ELR (cell line): ENCODE results near the gene GALNT11.
"Not testable (repeated sequence)": the region's sequence is repeated elsewhere in the genome, so short reads cannot be mapped to it uniquely, and the experiment has no call there.

Experiments used
- DNase-seq: peaks from one replicate; pipeline ENCODE4 v3.0.0-alpha.2; 2015; ENCODE audit warnings: low read depth

The GALNT11 gene

DNA sequence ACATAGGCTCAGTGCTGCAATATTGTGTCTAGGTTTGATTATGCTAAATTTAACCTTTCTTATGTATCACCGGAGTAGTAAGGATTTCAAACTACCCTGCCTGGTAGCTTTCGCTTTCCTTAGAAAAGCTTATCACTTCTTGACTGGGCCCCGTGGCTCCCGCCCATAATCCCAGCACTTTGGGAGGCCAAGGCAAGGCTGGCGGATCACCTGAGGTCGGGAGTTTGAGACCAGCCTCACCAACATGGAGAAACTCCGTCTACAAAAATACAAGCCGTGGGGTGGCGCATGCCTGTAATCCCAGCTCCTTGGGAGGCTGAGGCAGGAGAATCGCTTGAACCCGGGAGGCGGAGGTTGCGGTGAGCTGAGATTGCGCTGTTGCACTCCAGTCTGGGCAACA is 49.9 kb downstream of the GALNT11 start:
- not testable (repeated sequence) for DNase-seq

DNA sequence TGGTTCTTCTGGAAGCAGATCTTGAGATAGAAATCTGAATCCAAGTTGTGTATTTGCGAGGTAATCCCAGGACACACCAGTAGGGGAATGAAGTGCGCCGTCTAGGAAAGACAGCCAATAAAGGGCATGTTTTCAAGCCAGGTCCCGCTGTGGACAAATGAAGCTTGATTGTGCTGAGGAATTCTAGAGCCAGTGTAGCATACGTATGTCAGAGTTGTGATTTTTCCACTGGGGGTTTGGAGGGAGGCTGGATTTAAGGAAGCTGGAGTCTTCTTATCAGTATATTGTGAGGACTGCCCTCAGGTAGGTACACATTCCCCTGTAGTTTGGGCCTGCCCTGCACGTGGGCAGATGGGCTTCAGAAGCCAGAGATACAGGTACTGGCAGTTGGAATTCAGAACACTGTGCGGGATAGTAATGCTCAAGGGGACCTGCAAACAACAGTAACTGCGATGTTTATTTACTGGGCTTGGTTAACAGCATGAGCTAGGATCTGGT is 50.9 kb downstream of the GALNT11 start:
- peak; percentile 22 for DNase-seq

DNA sequence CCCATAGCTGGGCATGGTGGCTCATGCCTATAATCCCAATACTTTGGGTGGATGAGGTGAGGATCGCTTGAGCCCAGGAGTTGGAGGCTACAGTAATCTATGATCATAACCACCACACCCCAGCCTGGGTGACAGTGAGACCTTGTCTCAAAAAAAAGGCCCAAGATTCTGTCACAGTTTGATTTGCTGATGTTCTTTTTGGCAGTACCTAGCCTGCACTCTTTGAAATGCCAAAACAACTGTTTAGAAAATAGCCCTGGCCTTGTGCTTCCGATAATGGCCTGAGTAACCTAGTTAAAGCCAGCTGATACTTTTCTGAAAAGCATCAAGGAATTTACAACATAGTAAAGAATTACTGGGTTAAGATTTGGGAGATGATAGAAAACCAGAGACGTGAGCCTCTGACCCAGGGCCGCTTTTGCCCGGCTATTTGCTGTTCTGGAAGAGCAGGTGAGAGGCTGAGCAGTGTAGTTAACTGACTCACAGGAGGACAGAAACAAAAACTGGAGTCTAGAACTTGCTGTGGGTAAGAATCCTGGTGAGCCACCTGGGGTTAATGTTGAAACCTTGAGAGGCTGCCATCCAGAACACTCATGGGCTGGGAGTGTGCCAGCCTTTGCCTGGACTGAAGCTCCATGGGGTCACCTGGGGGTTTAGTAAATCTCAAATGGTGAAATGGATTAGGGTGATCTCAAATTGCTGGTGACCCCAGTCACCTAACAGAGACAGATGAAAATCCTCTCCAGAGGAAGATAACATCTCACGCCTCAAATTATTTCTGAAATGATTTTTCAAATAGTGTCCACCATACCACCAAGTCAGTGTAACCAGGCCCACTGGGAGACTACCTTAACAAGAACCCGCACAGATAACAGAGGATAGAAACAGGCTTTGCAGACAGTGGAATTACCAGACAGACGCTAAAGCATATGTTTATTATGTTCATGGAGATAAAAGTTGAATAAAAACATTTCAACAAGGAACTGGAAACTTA is 51.8 kb downstream of the GALNT11 start:
- DNase-seq, result no peak

DNA sequence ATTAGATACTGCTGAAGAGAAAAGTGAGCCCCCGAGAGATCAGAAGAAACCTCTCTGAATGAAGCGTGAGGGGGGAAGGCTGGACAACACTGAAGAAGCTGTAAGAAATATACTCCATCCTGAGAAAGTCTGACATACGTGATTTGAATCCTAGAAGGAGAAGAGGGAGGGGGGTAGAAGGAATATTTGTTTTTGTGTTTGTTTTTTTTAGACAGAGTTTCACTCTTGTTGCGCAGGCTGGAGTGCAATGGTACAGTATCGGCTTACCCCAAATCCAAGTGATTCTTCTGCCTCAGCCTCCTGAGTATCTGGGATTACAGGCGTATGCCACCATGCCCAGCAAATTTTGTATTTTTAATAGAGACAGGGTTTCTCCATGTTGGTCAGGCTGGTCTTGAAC is 52.6 kb downstream of the GALNT11 start:
- no peak for DNase-seq

DNA sequence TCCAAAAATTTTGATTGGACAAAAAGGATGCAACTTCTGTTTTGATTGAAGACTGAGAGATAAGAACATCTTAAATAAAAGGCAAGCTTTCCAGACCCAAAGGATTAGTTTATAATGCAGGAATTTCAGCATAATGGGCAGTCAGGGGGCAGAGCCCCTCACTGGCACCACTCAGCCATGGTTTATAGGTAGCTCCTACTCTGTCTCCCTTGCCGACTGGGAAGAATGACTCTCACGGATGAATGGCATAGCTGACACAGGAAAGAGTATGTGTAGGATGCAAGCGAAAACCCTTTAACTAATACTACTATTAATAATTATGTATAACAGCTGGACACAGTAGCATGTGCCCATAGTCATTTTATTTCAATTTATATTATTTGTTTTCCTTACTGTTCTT is 53.3 kb downstream of the GALNT11 start:
- no peak for DNase-seq

DNA sequence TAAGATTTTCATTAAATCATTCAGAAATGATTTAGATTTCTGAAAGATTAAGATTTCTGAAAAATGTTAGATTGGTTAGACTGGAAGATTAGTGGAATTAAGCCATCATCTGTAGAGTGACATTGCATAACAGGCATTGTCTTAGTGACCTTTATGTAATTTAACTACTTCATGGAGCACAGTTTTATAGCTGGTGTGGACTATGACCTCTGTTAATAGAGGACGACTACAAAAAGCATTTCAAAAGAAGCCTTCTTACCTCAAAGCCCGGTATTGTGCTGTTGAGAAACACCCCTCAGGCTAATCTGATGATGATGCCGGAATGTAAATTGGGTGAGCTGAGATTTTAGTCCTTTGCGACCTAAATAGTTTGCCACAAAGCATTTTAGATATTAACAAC is 55.6 kb downstream of the GALNT11 start:
- DNase-seq, result peak; percentile 4

DNA sequence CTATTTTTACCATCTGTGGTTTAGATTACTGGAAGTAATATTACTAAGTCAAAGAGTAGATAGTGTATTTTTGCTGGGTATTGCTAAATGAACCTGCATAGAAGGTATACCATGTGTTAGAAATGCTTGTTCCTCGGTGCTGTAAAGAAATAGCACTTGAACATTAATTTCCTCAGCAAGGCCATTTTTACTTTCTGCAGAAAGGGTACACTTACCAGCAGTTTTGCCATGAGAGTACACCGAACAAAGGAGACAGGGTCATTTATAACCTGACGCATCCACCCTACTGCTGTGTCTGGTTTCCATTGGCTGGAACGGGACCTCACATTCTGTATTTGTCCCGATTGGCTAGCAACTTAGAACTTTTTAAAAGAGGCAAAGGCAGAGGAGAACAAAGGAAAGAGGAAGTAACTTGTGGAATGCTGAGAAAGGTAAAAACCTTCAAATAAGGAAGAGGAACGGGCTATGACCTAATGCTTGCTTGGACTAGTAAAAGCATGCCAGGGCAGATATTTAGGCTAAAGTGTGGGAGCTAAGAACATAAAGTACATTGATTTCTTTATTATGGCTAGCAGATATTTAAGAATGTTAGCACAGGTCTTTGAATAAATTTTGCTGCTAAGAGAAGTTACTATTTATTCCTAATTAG is 56.7 kb downstream of the GALNT11 start:
- DNase-seq, result not testable (repeated sequence)

DNA sequence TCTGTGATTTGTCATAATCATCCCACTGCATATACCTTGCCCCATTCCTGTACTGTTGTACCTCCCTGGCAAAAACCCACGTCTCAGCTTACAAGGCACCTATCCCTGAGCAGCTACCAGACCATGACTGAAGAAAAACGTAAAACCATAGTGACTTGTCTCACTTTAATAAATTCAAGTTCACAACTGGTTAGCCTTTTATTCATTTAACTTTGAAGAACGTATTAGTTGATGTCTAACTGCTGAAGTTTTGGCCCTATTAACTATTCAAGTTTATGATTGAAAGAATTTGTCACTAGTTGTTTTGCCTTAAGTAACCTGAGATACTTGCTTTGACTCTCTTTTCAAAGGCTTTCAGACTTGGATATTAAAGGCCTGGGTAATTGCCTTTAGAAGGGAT is 59.7 kb downstream of the GALNT11 start:
- DNase-seq, result no peak

DNA sequence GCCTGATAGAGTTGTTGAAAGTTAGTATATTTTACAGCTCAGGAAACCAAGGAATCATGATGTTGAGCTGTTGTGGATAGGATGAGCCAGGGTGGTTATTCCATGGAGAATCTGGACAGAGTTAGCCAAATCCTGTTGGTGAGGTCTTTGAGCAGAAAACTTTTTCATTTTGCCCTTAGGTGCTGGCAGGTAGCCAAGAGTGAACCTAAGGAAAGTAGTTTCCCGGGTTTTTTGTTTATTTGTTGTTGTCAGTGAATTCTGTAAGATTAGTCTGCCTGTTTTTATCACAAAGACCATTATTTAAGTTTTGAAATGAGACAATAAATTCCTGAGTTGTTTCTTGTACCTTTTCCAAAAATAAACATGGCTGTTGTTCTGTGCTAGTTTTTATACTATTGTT is 61.0 kb downstream of the GALNT11 start:
- no peak for DNase-seq

DNA sequence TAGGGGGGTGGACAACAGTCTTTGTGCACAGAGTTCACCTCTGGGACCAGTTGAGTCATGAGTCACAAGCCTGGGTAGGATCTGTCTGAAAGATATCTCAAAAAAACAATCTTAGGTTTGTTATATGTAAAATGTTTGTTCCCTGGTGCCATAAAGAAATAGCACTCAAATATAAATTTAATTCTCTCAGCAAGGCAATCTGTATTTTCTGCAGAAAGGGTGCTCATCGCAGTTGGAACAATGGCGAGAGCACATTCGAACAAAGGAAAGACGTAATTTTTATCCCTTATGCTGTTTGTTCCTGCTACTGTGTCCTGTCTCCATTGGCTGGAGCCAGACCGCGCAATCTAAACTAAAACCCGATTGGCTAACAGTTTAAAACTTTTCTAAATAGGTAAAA is 63.7 kb downstream of the GALNT11 start:
- DNase-seq, result no peak

DNA sequence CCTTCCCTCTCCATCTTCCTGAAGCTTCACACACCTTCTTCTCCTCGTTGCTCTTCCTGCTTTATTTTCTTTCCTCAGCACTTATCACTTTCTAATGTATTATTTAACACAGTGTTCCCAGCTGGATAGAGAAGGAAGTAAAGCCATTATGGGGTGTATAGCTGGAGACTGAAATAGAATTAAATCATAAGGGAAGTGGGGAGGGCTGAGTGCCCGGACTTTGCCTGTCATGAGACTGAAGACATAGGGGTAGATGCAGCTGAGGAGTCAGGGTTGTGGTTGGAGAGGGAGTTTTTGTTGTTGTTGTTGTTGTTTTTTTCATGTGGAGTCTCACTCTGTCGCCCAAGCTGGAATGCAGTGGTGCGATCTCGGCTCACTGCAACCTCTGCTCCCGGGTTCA is 65.3 kb downstream of the GALNT11 start:
- DNase-seq, result no peak

DNA sequence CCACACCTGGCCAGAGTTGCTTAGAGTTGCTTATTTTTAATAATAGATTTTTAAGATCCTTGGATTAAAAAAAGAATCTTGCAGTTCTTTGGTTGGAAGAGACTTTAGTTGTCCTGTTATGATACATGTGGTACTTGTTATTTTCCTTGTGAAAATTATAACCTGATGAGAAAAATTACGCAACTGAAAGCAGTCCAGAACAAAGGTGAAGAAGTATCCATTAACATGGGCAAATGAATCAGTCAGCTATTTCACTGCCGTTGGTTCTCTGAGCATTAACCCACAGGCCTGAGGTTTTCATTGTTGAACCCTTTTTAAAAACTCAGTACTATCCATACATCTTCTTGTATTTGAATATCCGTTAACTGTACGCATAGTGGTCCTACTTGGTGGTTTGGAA is 68.2 kb downstream of the GALNT11 start:
- DNase-seq, result no peak

DNA sequence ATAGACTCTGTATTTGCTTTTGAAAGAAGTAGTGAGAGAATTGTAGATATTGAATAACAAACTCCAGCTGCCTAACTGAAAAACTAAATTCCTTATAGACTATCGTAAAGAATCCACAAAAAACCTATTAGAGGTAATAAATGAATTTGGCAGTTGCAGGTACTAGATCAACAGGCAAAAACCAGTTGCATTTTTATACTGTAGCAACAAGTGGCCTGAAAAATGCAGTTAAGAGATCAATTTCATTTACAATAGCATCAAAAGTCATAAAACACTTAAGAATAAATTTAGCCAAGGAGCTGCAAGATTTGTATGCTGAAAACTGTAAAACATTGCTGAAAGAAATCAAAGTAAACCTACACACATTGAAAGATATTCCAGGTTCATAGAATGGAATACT is 70.3 kb downstream of the GALNT11 start:
- no peak for DNase-seq

DNA sequence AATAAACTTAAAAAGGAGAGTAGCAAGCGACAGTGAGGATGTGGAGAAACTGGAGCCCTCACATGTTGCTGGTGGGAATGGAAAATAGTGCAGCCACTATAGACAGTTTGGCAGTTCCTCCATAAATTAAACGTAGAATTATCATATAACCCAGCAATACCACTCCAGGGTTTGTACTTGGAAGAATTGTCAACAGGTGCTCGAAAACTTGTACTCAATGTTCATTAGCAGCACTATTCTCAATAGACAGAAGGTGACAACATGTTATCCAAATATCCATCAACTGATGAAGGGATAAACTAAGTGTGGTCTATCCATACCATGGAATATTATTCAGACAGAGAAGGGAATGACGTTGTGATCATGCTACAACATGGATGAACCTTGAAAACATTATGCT is 71.9 kb downstream of the GALNT11 start:
- DNase-seq, result no peak

DNA sequence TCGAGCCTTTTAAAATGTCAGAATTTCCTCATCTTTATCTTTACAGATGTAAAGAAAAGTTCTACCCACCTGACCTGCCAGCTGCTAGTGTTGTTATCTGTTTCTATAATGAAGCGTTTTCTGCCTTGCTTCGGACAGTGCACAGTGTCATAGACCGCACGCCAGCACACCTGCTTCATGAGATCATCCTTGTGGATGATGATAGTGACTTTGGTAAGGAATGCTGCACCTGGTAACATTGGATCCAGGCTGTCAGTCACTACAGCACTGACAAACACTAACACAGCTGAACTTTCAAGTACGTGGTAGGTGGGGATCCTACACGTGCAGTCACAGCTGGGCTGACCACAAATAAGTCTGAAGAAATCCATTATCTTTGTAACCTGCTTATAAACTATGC is 77.6 kb downstream of the GALNT11 start:
- no peak for DNase-seq

DNA sequence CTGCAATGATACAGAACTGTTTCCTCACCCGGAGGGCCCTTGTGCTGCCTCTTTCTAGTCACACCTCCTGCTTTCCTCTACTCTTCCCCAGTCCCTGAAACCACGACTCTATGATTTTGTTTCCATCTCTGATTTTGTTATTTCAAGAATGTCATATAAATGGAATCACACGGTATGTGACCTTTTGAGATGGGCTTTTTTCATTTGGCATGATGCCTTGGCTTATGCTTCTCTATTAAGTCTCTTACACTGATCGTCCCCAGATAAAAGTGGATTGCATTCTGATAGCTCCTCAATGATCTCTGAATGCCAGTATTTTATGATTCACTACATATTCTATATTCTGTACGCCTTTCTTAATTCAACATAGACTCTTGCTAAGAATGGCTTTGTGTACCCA is 78.2 kb downstream of the GALNT11 start:
- no peak for DNase-seq

DNA sequence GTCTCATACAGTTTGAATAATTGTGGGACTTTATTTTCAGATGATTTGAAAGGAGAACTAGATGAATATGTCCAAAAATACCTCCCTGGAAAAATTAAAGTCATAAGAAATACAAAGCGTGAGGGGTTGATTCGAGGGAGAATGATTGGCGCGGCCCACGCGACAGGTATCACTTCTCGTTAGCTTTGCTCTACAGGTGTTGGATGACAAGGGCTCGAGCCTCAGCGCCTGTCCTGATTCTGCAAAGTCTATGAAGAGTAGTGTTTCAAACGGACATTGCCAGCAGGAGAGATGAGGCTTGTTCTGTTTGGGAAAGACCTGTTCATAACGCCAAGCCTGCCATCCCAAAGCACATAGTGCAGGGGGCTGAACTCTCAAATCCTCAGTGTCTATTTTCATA is 79.7 kb downstream of the GALNT11 start:
- DNase-seq, result no peak

DNA sequence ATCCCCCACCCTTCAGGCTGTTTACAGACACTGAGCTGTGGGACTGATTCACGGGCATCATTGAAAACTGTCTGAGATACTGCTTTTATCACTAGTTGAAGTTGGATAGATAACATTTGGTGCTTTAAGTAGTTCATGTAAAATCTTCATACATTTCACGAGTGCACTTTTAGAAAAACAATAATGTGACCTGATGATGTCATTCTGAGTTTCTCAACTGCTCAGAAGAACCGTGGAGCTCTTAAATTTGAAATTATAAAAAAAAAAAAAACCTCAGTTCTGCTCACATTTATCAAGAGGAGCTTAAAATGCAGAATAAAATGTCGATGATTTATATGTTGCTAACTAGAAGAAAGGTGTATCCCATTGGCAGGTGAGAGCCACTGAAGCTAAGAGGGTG is 81.5 kb downstream of the GALNT11 start:
- no peak for DNase-seq

DNA sequence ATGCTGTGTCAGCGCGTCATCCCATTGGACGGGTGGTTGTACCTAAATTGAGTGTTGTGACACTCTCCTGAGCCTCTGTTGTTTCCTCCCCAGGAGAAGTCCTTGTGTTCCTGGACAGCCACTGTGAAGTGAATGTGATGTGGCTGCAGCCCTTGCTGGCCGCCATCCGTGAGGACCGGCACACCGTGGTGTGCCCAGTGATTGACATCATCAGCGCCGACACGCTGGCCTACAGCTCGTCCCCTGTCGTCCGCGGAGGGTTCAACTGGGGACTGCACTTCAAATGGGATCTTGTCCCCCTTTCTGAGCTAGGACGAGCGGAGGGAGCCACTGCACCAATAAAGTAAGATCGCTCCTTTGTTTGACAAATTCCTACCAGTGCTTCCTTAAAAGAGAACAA is 82.5 kb downstream of the GALNT11 start:
- no peak for DNase-seq

DNA sequence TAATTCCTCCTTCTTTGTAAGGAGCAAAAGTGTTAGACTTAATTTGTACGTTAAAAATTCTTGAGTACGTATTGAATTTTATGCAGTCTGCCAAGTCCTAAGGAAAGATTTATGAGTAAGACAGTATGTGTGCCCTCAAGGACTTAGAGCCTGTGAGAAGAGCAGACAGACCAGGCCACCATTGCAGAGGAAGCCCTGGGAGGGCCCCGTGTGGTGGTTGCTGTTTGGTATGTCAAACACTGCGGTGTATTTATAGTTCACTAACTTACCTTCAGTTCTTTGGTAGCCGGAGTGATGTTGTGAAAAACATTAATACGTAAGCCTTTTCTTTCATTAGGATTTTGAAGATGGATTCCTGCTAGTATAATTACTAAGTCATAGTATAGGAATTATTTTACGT is 82.9 kb downstream of the GALNT11 start:
- DNase-seq, result no peak

DNA sequence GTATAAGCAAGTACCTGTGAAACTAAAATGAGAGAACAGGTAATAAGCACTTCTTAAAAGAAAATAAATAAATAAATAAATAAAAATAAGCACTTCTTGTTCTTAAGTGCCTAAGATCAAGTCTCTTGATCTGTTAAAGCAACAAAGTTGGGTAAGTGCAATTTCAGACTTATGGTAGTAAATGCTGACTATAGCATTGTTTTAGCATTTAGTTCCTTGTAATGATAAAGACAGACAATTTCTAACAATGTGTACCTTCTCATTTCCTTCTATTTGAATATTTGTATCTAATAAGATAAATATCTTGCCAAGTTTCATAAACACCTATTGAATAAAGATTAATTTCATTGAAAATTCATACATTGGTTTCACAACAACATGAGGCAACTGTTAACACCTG is 87.4 kb downstream of the GALNT11 start:
- no peak for DNase-seq

DNA sequence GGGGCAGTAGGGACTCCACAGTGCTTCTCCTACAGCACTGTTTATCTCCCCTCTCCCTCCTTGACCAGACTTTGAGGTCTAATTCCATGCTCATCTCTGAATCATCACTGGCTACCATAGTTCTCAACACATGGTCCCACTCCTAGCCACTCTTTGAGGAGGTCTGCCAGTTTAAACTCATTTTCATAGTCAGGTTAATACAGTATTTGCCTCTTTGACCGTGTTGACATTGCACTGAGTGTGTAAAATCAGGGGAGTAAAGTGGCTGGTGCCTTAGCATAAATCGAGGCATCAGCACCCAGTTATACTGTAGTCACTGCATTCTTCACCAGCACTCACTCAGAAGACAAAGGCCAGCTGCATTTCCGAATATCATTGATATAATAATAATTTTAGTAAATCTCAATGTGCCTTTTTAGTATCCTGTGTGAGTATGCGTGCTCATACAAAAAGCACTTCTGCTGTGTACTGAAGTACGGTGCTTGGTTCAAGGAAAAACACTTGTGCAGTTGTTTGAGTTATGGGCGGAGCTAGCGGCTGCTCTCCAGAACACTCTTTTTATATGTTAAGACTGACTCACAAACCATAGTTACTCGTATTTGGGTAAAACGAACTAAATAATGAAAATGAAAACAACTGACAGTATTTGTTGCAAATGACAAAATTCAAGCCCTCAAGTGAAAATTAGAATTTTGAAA is 89.7 kb downstream of the GALNT11 start:
- DNase-seq, result no peak

DNA sequence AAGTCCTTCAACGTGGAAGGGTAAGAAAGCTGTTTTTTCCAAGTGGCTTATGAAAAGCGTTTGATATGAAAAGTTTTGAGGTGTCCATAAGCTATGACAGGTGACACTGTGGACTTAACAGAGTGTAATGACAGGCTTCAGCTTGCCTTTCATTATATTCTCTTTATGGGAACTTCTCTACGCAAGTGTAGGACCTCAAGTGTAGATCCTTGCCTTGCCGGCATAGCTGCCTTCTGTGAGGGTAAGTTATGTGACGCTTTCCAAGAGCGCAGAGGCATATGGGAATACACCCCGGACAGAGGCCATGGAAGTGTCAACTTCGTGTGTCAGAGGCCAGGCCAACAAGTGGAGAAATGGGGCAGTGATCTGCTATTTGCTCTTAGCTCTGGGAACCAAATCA is 91.9 kb downstream of the GALNT11 start:
- DNase-seq, result no peak
